HEK293T (cell line): ENCODE results near the gene DGKD.

Source experiments
- ARNT ChIP-seq: fragments of 450-650 bp; IDR thresholded peaks from 2 replicates; pipeline ENCODE4 v1.6.1; 2017; ENCODE audit warnings: mild to moderate bottlenecking
- BHLHE40 ChIP-seq: fragments of 450-650 bp; IDR thresholded peaks from 2 replicates; pipeline ENCODE4 v1.6.1; 2016; ENCODE audit warnings: mild to moderate bottlenecking, moderate library complexity, borderline replicate concordance
- FOXA1 ChIP-seq: fragments of 450-650 bp; IDR thresholded peaks from 2 replicates; pipeline ENCODE4 v1.6.1; 2016; ENCODE audit warnings: mild to moderate bottlenecking
- FOXM1 ChIP-seq: fragments of 450-650 bp; IDR thresholded peaks from 2 replicates; pipeline ENCODE4 v1.6.1; 2017; ENCODE audit warnings: mild to moderate bottlenecking, borderline replicate concordance
- HDGF ChIP-seq: fragments of 450-650 bp; IDR thresholded peaks from 2 replicates; pipeline ENCODE4 v1.6.1; 2017; ENCODE audit warnings: antibody characterized with exemption, borderline replicate concordance
- L3MBTL2 ChIP-seq: fragments of 450-650 bp; conservative IDR thresholded peaks from 2 replicates; pipeline ENCODE4 v1.6.1; 2016; ENCODE audit warnings: mild to moderate bottlenecking
- NFRKB ChIP-seq: fragments of 450-650 bp; IDR thresholded peaks from 2 replicates; pipeline ENCODE4 v1.6.1; 2016; ENCODE audit warnings: mild to moderate bottlenecking, moderate library complexity
- SP1 ChIP-seq: fragments of 450-650 bp; IDR thresholded peaks from 2 replicates; pipeline ENCODE4 v1.6.1; 2017
- SUZ12 ChIP-seq: fragments of 450-650 bp; IDR thresholded peaks from 2 replicates; pipeline ENCODE4 v1.6.1; 2016; ENCODE audit warnings: mild to moderate bottlenecking
- TARDBP ChIP-seq: fragments of 450-650 bp; IDR thresholded peaks from 2 replicates; pipeline ENCODE4 v1.6.1; 2016

GRCh38 chr2:233406865-233407264 lies 52.6 kb downstream of the DGKD start:
- TF ChIP-seq ARNT (no peak), FOXA1 (no peak), NFRKB (no peak), TARDBP (no peak), SP1 (no peak), HDGF (no peak), FOXM1 (no peak), BHLHE40 (no peak), L3MBTL2 (no peak), SUZ12 (no peak)
